PC-9 (cell line): ENCODE results near the gene ZMIZ1. TPM values are rescaled to one million over a fixed set of nuclear protein-coding genes. Genes with fewer than 3 reads are reported as not detected.

Source experiments
- BruUV-seq: library from RNA; stranded (reverse); fragments of 400-500 nt; replicated peaks from 2 replicates; lab custom pipeline; 2021; lab: Mats Ljungman, UMichigan
- CTCF ChIA-PET: fragments of 300-600 bp; sonication (Branson Sonifier 250); formaldehyde crosslinking; loops from one replicate; lab custom pipeline; 2022; ENCODE audit warnings: antibody characterized with exemption; lab: Charles Lee
- POLR2A ChIA-PET: fragments of 300-600 bp; sonication (Branson Sonifier 250); formaldehyde crosslinking; loops from one replicate; lab custom pipeline; 2022; ENCODE audit warnings: antibody characterized with exemption; ENCODE audit not compliant: unreplicated experiment; lab: Charles Lee
- DNase-seq, 2 experiments: peaks; one replicate each; pipeline versions ENCODE4 v3.0.0 to v3.0.0-alpha.2; 2015 to 2022; ENCODE audit warnings: mixed read lengths in 1 of 2
- H2AFZ ChIP-seq: fragments of 200-600 bp; sonication (generic); 2 replicates; pipeline ENCODE4 v1.8.1; 2017; ENCODE audit warnings: antibody characterized with exemption
- H3F3A ChIP-seq: fragments of 200-600 bp; sonication (generic); 2 replicates; pipeline ENCODE4 v1.8.1; 2017; ENCODE audit warnings: antibody characterized with exemption, mild to moderate bottlenecking, low read depth; ENCODE audit not compliant: insufficient read depth
- H3K27ac ChIP-seq: fragments of 200-600 bp; sonication (generic); 2 replicates; pipeline ENCODE4 v1.6.1; 2016; ENCODE audit warnings: mixed run types
- H3K27me3 ChIP-seq: fragments of 200-600 bp; sonication (generic); 2 replicates; pipeline ENCODE4 v1.6.1; 2016; ENCODE audit warnings: low read depth, mixed run types; ENCODE audit not compliant: insufficient read depth
- H3K36me3 ChIP-seq: fragments of 200-600 bp; sonication (generic); 2 replicates; pipeline ENCODE4 v1.6.1; 2016; ENCODE audit warnings: low read depth, mixed run types
- H3K4me1 ChIP-seq: fragments of 200-600 bp; sonication (generic); replicated peaks from 2 replicates; pipeline ENCODE4 v1.6.1; 2016; ENCODE audit warnings: mixed run types; ENCODE audit not compliant: insufficient read depth
- H3K4me2 ChIP-seq: fragments of 200-600 bp; sonication (generic); 2 replicates; pipeline ENCODE4 v1.6.1; 2017; ENCODE audit warnings: mixed run types
- H3K4me3 ChIP-seq: fragments of 200-600 bp; sonication (generic); 2 replicates; pipeline ENCODE4 v1.6.1; 2016; ENCODE audit warnings: mixed run types
- H3K79me2 ChIP-seq: fragments of 200-600 bp; sonication (generic); 2 replicates; pipeline ENCODE4 v1.6.1; 2017; ENCODE audit warnings: low read depth, mixed run types
- H3K9me2 ChIP-seq: fragments of 200-600 bp; sonication (generic); 2 replicates; pipeline ENCODE4 v1.8.1; 2017; ENCODE audit warnings: mild to moderate bottlenecking; ENCODE audit not compliant: insufficient read depth
- H3K9me3 ChIP-seq: fragments of 200-600 bp; sonication (generic); 2 replicates; pipeline ENCODE4 v1.8.1; 2016; ENCODE audit warnings: low read depth; ENCODE audit not compliant: insufficient read depth
- H4K20me1 ChIP-seq: fragments of 200-600 bp; sonication (generic); 2 replicates; pipeline ENCODE4 v1.8.1; 2017; ENCODE audit not compliant: insufficient read depth
- CTCF ChIP-seq: fragments of 200-600 bp; sonication (generic); conservative IDR thresholded peaks from 2 replicates; pipeline ENCODE4 v1.6.1; 2017; ENCODE audit warnings: mixed run types, antibody characterized with exemption, mild to moderate bottlenecking, moderate library complexity
- EZH2 ChIP-seq: fragments of 200-600 bp; sonication (generic); IDR thresholded peaks from 2 replicates; pipeline ENCODE4 v1.8.0; 2017; ENCODE audit warnings: antibody characterized with exemption, low read depth
- intact Hi-C: fragments of 100-400 bp; cut with micrococcal nuclease; formaldehyde crosslinking; loops from one replicate; pipeline ENCODE4 v1.10.0; 2022; ENCODE audit not compliant: unreplicated experiment
- total RNA-seq: library from RNA; stranded (reverse); gene quantifications from 2 replicates; pipeline ENCODE4 v1.2.3, GENCODE V29; 2021

ZMIZ1 gene
- total RNA-seq, 1 experiment from 2014 or later, result 47.6 TPM

GRCh38 chr10:79224263-79224949 lies 155.6 kb downstream of the ZMIZ1 start:
- no TSS peak for BruUV-seq
- Histone ChIP-seq H4K20me1 (peaks cover 15% of the 10 kb centered on the region; the same call in 1 of the 2 replicates), H3K36me3 (0 out of 2 replicates have a peak, but pooled peaks cover 7% of the 10 kb centered on the region), H3K27me3 (no peaks in the 10 kb centered on the region), H3F3A (0 out of 2 replicates have a peak, but pooled peaks cover 9% of the 10 kb centered on the region), H3K79me2 (no peaks in the 10 kb centered on the region), H3K4me2 (no peak overlapping the region), H3K4me3 (no peak overlapping the region), H3K27ac (no peak overlapping the region), H3K4me1 (no peaks in the 10 kb centered on the region), H3K9me2 (no peaks in the 10 kb centered on the region), H3K9me3 (no peaks in the 10 kb centered on the region), H2AFZ (no peak overlapping the region)
- no peak for TF ChIP-seq EZH2
- TF ChIP-seq CTCF, result no peak
- ChIA-PET CTCF (no interaction called here), POLR2A (no interaction called here)
- intact Hi-C loops, result no loop called here
- no peak for DNase-seq

GRCh38 chr10:79224992-79225391 lies 156.2 kb downstream of the ZMIZ1 start:
- Histone ChIP-seq H3K4me3 (no peak overlapping the region), H3F3A (0 out of 2 replicates have a peak, but pooled peaks cover 9% of the 10 kb centered on the region), H3K9me2 (no peaks in the 10 kb centered on the region), H3K4me1 (no peaks in the 10 kb centered on the region), H2AFZ (no peak overlapping the region), H3K36me3 (0 out of 2 replicates have a peak, but pooled peaks cover 7% of the 10 kb centered on the region), H3K4me2 (no peak overlapping the region), H3K9me3 (no peaks in the 10 kb centered on the region), H4K20me1 (peaks cover 11% of the 10 kb centered on the region; the same call in 1 of the 2 replicates), H3K79me2 (no peaks in the 10 kb centered on the region), H3K27me3 (no peaks in the 10 kb centered on the region), H3K27ac (no peak overlapping the region)
- TF ChIP-seq EZH2 (no peak), CTCF (no peak)
- BruUV-seq, result no TSS peak
- DNase-seq, result no peak
- intact Hi-C loops, result no loop called here
- ChIA-PET CTCF (no interaction called here), POLR2A (no interaction called here)

- ChIA-PET CTCF (no interaction called here), POLR2A (no interaction called here)
- Histone ChIP-seq H3K4me2 (no peak overlapping the region), H2AFZ (no peak overlapping the region), H3K4me3 (no peak overlapping the region), H3K27me3 (no peaks in the 10 kb centered on the region), H3K27ac (no peak overlapping the region), H3K36me3 (0 out of 2 replicates have a peak, but pooled peaks cover 7% of the 10 kb centered on the region), H3K9me2 (no peaks in the 10 kb centered on the region), H3K9me3 (no peaks in the 10 kb centered on the region), H3K79me2 (no peaks in the 10 kb centered on the region), H3K4me1 (no peaks in the 10 kb centered on the region), H3F3A (0 out of 2 replicates have a peak, but pooled peaks cover 9% of the 10 kb centered on the region), H4K20me1 (0 out of 2 replicates have a peak, but pooled peaks cover 4% of the 10 kb centered on the region)
- intact Hi-C loops, result no loop called here
- TF ChIP-seq CTCF (no peak), EZH2 (no peak)
- BruUV-seq, result no TSS peak
- no peak for DNase-seq
Measured at GRCh38 chr10:79226391-79227245, 157.9 kb downstream of the ZMIZ1 start.
